Thyroid gland (tissue), 4 donors: ENCODE results near the gene GLIPR1. TPM values are rescaled to one million over a fixed set of nuclear protein-coding genes. Genes with fewer than 3 reads are reported as not detected.

Experiments
- DNase-seq, 2 donors: peaks; one replicate each; pipeline ENCODE4 v3.0.0-alpha.2; 2019
- H3K27ac ChIP-seq, 3 donors: fragments of 200-600 bp; sonication (generic); 1 replicate in 2 of 3; 2 replicates in 1 of 3; pipeline ENCODE4 v1.5.1; 2016 to 2019; ENCODE audit warnings: mild to moderate bottlenecking in 1 of 3, moderate library complexity in 1 of 3
- H3K27me3 ChIP-seq: fragments of 200-600 bp; sonication (generic); one replicate; pipeline ENCODE4 v1.5.1; 2019
- H3K36me3 ChIP-seq, 2 donors: fragments of 200-600 bp; sonication (generic); one replicate each; pipeline ENCODE4 v1.5.1; 2016 to 2019
- H3K4me1 ChIP-seq, 2 donors: fragments of 200-600 bp; sonication (generic); one replicate each; pipeline ENCODE4 v1.5.1; 2017 to 2019
- H3K4me3 ChIP-seq, 3 donors: fragments of 200-600 bp; sonication (generic); replicated peaks in 1 of 3; 1 replicate in 2 of 3; 2 replicates in 1 of 3; pipeline ENCODE4 v1.5.1; 2016; ENCODE audit warnings: mild to moderate bottlenecking in 1 of 3
- H3K9me3 ChIP-seq: fragments of 200-600 bp; sonication (generic); one replicate; pipeline ENCODE4 v1.5.1; 2017
- CTCF ChIP-seq, 6 experiments: fragments of 200-600 bp in 3 of 6; fragments of 450-650 bp in 3 of 6; sonication (generic) in 3 of 6; IDR thresholded peaks; one replicate each; pipeline ENCODE4 v1.5.1; 2016 to 2019; ENCODE audit warnings: antibody characterized with exemption in 6 of 6, mild to moderate bottlenecking in 2 of 6, inconsistent platforms in 1 of 6, moderate library complexity in 1 of 6
- POLR2A ChIP-seq, 2 donors: fragments of 450-650 bp; IDR thresholded peaks; one replicate each; pipeline ENCODE4 v1.6.1; 2017; ENCODE audit warnings: antibody characterized with exemption in 2 of 2, mild to moderate bottlenecking in 2 of 2, moderate library complexity in 1 of 2
- WGBS, 2 donors: methylation state at CpG; one replicate each; pipeline ENCODE4 v1.1.5; 2017; 5-methylcytosine and 5-hydroxymethylcytosine counted together
- intact Hi-C: fragments of 100-400 bp; cut with DNase I; formaldehyde crosslinking; loops from one replicate; pipeline ENCODE4 v1.15.1; 2023
- total RNA-seq, 4 donors: library from RNA; depleted of rRNA; stranded (reverse); fragments of >200 nt; gene quantifications; one replicate each; pipeline ENCODE4 v1.2.3, GENCODE V29; 2016

The GLIPR1 gene
- total RNA-seq, 4 donors from 2014 or later: 5.5 to 15.7 (median 11.3) TPM

GRCh38 chr12:75529826-75530225 lies 49.3 kb downstream of the GLIPR1 start:
- H3K36me3 ChIP-seq: no peaks in the 10 kb centered on the region
- no peak overlapping the region for H3K4me3 ChIP-seq
- no peaks in the 10 kb centered on the region for H3K9me3 ChIP-seq
- TF ChIP-seq CTCF (IDR thresholded peaks at IDR 0.05) (no peak), POLR2A (IDR thresholded peaks at IDR 0.05) (no peak)
- H3K27me3 ChIP-seq: no peaks in the 10 kb centered on the region
- no peak overlapping the region for H3K27ac ChIP-seq
- no peak for DNase-seq
- H3K4me1 ChIP-seq: no peaks in the 10 kb centered on the region
- intact Hi-C loops: loop anchor here (5.0 kb wide), 1 partner anchor 507 kb away; no protein-coding TSS in a partner anchor
- WGBS, 2 donors: 85 to 86% methylated on average over 1 of the region's 1 CpG

GRCh38 chr12:75533239-75533638 lies 52.7 kb downstream of the GLIPR1 start:
- 89 to 92% methylated on average over 2 of the region's 2 CpGs for WGBS, 2 donors
- no peaks in the 10 kb centered on the region for H3K9me3 ChIP-seq
- no peaks in the 10 kb centered on the region for H3K4me1 ChIP-seq
- intact Hi-C loops: no loop called here
- no peak for DNase-seq
- TF ChIP-seq CTCF (IDR thresholded peaks at IDR 0.05) (no peak), POLR2A (IDR thresholded peaks at IDR 0.05) (no peak)
- H3K27me3 ChIP-seq: no peaks in the 10 kb centered on the region
- no peak overlapping the region for H3K4me3 ChIP-seq
- H3K36me3 ChIP-seq: no peaks in the 10 kb centered on the region
- no peak overlapping the region for H3K27ac ChIP-seq

DNA sequence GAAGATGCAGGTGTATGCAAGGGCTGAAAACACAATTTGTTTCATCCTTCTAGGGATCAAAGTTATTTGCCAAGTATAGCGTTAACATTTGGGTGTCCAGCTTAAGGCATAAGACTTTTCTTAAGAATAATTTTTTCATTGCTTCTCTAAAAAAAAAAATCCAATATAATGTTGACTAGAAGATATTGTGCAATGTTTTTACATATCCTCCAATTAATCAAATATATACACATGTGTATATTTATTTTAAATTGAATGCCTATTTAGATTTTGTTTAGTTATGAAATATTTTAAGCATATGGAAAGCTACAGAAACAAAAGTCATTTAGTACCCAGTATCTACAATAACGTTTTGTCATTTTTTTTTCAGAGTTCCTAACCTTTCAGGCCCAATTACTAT lies 59.3 kb downstream of the GLIPR1 start:
- H3K27ac ChIP-seq: no peak overlapping the region
- no peaks in the 10 kb centered on the region for H3K27me3 ChIP-seq
- H3K36me3 ChIP-seq: no peaks in the 10 kb centered on the region
- DNase-seq: no peak
- no peaks in the 10 kb centered on the region for H3K9me3 ChIP-seq
- no peaks in the 10 kb centered on the region for H3K4me1 ChIP-seq
- WGBS, 2 donors: 83 to 86% methylated on average over 2 of the region's 2 CpGs
- TF ChIP-seq POLR2A (IDR thresholded peaks at IDR 0.05): no peak
- TF ChIP-seq CTCF (IDR thresholded peaks at IDR 0.05): no peak
- H3K4me3 ChIP-seq: no peak overlapping the region
- intact Hi-C loops: no loop called here

DNA sequence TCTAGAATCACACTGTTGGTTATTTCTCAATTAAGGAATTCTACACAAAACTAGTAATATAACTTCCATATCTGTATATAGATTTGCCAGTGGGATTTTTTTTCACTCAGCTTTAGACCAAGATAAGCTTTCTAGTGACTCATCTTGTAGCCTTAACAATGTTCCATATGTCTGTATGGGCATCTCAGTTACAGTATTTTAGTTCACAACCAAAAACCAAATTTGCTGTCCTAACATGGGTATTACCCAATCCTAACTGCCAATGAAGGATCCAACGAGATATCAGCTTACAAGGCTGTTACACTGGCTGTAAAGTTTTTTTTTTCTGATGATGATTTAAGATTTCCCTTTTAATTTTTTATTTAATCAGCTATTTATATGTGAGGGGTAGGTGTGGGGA lies 62.4 kb downstream of the GLIPR1 start:
- H3K4me1 ChIP-seq: no peaks in the 10 kb centered on the region
- no peak overlapping the region for H3K4me3 ChIP-seq
- WGBS, 2 donors: 87 to 88% methylated on average over 1 of the region's 1 CpG
- no peak for DNase-seq
- no peaks in the 10 kb centered on the region for H3K36me3 ChIP-seq
- H3K27me3 ChIP-seq: no peaks in the 10 kb centered on the region
- H3K9me3 ChIP-seq: no peaks in the 10 kb centered on the region
- H3K27ac ChIP-seq: no peak overlapping the region
- TF ChIP-seq POLR2A (IDR thresholded peaks at IDR 0.05) (no peak), CTCF (IDR thresholded peaks at IDR 0.05) (no peak)
- intact Hi-C loops: no loop called here

- no peak overlapping the region for H3K4me3 ChIP-seq
- H3K4me1 ChIP-seq: no peaks in the 10 kb centered on the region
- no peak for DNase-seq
- TF ChIP-seq CTCF (IDR thresholded peaks at IDR 0.05) (no peak), POLR2A (IDR thresholded peaks at IDR 0.05) (no peak)
- H3K36me3 ChIP-seq: no peaks in the 10 kb centered on the region
- intact Hi-C loops: no loop called here
- H3K27ac ChIP-seq: no peak overlapping the region
- no peaks in the 10 kb centered on the region for H3K9me3 ChIP-seq
- WGBS, 2 donors: 92 to 94% methylated on average over 1 of the region's 1 CpG
- H3K27me3 ChIP-seq: no peaks in the 10 kb centered on the region
These were observed 63.0 kb downstream of the GLIPR1 start for GRCh38 chr12:75543529-75543928.
